GM21576 (cell line): ENCODE results near the gene HIC2.
"Not testable (repeated sequence)": the region's sequence is repeated elsewhere in the genome, so short reads cannot be mapped to it uniquely, and the experiment has no call there.

Source experiments
- ATAC-seq: cut with Tn5 transposase; IDR thresholded peaks from one replicate; pipeline ENCODE4 v1.9.1; 2021; ENCODE audit warnings: mild to moderate bottlenecking, moderate library complexity; ENCODE audit not compliant: unreplicated experiment

Gene HIC2

DNA sequence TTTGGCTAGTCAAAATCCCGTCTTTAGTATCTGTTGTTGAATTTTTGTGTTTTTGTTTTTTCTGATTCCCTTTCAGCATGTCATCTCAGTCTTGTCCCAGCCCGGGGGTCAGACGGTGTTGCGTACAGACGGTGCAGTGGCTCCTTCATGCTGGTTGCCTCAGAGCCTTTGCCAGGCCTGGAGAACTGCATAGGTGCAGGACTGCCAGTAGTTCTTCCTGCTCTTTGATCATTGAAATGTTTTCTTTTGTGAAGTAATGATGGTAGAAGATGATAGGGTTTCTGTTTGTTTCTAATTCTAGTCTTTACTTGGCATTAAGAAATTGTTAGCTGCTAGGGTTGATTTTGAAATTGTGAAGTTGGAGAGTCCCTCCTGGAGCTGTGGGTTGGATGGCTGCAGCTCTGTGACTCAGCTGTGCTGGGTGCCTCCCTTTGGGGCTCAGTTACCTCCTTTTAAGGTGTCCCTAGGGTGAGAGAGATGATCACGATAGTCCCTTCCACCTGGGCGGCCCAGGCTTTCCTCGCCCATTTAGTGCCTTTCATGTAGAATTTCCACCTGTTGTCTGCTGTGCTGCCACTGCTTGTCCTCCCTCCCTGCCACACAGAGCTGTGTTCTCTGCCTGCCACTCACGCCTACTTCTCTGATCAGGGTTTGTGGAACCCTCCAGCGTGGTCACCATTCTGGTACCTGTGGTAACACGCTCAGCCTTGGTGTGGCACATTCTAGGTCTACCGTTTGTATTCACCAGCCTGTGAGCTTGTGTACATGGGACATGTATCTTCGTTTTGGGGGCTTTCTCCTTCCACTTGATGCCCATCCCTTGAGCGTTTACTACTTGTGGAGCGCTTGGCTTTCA, 17.4 kb downstream of the HIC2 start:
- ATAC-seq = not testable (repeated sequence)

DNA sequence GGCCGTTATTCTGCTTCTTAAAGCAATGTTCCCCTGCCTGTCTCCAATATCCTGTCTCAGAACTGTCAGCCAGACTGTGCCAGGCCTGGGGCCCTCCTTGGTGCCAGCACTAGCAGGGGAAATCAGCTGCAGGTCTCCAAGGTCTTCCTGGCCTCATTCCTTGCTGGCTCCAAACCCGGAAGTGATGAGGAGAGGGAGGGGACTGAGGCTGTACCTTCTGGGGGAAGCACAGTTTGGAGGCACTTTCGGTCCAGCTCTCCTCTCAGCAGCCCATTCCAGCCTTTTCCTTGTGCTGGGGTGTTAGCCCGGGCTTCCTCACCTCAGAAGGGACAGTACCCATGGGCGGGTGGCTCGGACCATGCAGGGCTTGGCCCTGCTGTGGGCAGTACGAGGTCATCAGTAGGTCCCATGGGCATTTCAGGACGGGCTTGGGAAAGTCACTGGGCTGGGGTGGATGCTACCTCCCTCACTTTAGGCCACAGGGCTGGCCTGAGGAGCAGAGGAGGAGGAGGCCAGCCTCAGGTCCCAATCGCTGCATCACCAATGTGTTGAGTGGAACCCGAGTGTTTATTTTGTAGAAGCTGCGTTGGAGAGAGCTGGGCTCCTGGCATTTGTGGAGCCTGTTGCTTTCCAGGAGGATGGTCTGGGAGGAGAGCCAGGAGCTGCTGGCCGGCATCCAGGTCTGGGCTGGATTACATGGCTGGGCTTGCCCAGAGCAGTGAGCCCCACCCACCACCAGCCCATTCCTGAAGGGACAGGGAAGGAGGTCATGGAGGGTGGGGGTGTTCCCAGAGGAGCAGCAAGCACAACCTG, 19.0 kb downstream of the HIC2 start:
- not testable (repeated sequence) for ATAC-seq

DNA sequence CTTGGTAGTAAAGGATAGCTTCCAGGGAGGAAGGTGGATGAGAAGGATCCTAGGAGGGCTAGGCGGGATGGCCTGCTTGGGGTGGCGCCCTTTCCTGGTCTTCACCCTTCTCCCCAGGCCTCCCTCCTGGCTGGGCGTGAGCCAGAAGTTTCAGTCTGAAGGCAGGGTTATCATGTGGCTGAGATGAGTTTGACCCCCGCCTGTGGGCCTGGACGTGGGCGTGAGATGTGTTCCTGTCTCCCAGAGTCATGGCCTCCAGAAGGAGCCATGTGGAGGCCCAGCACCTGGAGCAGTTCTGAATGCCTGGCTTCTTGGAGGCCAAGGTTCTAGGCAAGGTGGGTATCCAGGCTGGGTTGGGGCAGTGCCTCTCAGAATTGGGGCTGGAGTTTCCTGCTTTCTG, 20.8 kb downstream of the HIC2 start:
- not testable (repeated sequence) for ATAC-seq

DNA sequence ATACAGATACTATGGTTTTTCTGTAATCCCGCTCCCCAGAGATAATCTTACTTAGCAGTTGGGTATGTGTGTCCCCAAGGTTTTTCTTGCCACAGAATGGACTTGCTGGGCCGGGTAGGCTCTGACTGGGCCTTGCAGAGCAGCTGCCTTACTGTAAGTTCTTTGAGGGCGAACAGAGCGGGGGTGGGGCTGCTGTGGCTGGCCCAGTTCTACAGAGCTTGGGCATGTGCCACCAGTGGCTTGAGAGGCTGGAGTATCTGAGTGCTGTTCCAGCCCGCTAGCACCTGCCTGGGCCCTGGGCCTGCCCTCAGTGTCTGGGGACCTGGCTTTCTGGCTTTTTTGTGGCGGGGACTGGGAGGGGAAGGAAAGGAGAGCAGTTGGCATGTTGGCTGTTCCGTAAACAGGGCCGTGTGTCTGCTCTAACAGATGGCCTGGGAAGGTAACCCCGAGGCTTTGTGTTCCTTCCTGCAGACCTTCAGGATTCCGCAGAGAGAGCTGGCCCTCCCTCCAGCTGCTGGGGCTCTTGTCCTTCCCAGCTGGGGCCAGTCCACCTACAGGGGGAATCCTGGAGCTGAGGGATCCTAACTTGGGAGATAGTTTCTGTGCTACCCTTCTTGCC, 23.0 kb downstream of the HIC2 start:
- not testable (repeated sequence) for ATAC-seq

DNA sequence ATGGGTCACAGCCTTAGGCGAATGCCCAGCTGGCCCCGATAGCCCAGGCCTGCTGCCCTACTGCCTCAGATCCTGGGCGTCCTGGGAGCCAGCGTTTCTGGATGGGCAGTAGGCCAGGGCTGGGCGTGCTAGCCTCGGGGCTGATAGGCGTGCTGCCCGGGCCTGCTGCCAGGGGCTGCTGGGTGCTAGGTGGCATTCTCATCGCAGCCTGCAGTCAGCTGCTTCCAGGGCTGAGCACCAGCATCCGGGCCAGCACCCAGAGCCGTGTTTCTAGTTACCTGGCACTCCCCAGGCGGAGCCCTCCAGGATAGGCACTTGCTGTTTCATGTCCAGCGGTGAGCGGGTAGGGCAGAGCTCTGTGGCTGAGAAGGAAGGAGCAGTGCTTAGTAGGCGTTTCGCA, 23.5 kb downstream of the HIC2 start:
- not testable (repeated sequence) for ATAC-seq

DNA sequence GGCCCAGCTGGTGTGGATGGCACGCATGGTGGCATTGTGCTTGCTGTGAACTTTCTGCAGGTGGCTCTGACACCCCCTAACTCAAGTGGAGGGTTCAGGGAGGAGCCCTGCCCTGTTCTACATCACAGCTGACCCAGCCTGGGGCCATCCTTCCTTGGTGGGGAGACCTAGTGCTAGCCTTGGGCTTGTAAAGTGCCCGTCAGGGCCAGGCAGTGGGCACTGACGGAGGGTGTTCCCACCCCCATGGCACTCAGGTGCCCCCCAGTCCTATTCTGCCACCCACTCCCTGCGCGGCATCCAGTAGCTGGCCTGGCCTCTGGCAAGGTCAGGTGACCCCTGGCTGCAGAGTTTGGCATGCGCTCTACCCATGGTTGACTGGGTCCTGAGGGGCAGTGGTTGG, 24.0 kb downstream of the HIC2 start:
- not testable (repeated sequence) for ATAC-seq

DNA sequence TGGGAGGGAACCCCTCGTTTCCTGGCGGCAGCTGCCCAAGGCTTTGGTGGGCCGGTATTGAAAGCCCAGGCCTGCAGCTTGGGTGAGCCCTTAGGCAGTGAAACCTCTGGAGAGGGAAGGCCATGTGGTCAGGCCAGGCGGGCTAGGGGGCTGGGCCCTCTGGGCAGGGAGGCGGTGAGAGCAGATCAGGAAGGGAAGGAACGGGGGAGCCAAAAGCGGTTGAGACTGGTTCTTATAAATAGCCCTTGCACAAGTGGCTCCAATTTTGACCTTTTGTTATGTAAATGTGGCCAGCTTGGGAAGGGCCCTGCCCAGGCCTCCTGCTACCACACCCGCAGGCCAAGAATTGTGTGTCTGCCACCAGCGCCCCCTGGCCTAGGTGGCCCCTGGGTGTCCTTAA, 25.0 kb downstream of the HIC2 start:
- not testable (repeated sequence) for ATAC-seq

DNA sequence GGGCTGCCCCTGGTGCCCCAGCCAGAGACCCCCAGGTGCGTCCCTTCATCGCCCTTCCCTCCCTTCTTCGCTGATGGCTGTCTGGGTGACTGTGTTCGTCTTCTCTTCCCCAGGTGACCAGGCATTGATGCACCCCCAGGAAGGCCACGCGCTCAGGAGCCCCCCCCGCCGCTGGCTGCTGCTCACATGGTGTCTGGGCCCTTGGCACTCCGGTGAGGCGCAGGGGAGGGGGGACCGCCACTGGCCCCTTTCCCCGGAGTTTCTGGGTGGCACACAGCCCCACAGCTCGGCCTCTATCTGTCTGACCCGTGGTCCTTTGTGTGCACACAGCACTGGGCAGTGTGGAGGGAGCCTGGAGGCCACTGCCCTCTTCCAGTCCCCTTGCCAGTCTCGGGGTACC, 25.5 kb downstream of the HIC2 start:
- ATAC-seq = not testable (repeated sequence)

DNA sequence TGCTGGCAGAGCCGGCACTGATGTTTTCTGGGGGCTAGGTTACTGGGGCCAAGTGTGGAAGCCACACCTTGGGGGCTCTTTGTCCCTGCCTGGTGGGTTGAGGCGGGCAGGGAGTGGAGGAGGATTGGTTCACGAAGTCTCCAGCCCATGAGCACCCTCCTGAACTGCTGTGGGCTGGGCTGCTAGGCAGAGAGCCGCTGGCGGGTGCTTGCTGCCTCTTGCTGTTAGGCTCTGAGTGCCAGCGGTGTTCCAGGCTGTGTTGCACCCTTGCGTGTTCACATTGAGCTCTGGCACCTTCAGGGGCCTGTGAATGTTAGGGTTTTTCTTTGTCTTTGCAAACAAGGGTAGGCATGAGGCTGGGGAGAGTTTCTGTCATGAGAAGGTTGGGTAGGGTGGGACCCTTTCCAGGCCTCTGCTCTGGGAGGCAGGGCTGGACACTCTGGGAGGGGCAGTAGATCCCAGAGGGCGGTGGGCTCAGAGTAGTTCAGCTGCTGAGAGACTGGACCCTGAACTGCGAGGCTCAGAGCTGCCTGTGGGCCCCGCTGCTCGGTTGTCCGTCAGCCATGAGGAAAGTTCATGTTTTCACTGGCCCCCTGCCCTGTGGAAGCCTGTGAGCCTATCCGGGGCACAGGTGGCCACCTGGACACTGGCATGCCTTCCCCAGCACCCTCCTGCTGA, 26.0 kb downstream of the HIC2 start:
- no peak for ATAC-seq

DNA sequence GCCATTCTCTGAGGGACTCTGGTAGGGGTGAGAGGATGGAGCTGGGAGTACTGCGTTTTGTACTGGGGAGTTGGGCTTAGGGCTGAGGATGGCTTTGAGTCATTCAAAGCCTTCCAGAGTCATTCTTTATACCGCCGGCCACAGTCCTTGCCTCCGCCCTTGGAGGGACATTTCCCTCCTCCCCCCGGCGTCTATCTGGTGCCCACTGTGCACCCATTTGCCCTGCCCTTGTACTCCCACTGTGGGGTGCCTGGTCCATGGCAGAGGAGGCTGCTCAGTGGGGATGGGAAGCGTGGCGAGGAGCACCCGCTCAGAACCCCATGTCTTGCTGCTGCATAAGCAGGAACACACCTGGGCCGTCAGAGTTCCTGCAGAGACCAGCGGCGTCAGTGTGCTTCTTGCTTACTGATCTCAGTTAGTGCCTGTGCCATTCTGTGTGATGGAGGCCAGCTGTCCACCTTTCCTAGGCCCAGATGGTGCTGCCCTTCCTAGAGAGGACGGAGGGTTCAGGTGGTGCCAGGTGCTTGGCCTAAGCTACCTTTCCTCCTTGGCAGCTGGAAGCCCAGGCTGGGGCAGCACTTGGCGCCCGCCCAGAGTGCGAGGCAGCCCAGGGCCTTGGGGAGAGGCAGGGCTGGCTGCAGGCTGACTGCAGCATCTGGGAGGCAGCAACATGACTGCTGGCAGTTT, 26.7 kb downstream of the HIC2 start:
- ATAC-seq = no peak

DNA sequence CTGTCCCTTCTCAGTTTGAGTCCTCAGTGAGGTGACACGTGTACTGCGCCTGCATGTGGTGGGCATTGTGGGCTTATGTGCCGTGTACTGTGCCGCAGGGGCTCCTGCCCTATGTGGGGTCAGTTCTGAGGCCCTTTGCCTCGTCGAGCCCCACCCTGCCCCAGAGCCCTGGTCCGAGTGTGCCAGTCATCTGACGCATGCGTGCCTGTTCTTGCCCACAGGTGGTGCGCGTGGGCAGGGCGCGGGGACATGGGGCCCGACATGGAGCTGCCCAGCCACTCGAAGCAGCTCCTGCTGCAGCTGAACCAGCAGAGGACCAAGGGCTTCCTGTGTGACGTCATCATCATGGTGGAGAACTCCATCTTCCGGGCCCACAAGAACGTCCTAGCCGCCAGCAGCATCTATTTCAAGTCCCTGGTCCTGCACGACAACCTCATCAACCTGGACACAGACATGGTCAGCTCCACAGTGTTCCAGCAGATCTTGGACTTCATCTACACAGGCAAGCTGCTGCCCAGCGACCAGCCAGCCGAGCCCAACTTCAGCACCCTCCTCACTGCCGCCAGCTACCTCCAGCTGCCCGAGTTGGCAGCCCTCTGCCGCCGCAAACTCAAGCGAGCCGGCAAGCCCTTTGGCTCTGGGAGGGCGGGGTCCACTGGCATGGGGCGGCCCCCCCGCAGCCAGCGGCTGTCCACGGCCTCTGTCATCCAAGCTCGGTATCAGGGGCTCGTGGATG, 27.7 kb downstream of the HIC2 start:
- ATAC-seq = no peak

DNA sequence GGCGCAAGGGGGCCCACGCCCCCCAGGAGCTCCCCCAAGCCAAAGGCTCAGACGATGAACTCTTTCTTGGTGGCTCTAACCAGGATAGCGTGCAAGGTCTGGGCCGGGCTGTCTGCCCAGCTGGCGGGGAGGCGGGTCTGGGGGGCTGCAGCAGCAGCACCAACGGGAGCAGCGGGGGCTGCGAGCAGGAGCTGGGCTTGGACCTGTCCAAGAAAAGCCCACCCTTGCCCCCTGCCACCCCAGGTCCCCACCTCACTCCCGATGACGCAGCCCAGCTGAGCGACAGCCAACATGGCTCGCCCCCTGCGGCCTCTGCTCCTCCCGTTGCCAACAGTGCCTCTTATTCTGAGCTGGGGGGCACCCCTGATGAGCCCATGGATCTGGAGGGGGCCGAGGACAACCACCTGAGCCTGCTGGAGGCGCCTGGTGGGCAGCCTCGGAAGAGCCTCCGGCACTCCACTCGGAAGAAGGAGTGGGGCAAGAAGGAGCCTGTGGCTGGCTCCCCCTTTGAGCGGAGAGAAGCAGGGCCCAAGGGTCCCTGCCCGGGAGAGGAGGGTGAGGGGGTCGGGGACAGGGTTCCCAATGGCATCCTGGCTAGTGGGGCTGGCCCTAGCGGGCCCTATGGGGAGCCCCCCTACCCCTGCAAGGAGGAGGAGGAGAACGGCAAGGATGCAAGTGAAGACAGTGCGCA, 28.4 kb downstream of the HIC2 start:
- no peak for ATAC-seq

DNA sequence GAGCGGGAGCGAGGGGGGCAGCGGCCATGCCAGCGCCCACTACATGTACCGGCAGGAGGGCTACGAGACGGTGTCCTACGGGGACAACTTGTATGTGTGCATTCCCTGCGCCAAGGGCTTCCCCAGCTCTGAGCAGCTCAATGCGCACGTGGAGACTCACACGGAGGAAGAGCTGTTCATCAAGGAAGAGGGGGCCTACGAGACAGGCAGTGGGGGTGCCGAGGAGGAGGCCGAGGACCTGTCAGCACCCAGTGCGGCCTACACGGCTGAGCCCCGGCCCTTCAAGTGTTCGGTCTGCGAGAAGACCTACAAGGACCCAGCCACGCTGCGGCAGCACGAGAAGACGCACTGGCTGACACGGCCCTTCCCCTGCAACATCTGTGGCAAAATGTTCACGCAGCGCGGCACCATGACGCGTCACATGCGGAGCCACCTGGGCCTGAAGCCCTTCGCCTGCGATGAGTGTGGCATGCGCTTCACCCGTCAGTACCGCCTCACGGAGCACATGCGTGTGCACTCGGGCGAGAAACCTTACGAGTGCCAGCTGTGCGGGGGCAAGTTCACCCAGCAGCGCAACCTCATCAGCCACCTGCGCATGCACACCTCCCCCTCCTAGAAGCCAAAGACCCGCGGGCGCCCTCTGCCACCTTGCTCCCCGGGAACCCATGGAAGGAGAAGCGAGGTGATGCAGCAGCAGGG, 29.1 kb downstream of the HIC2 start:
- ATAC-seq = no peak

DNA sequence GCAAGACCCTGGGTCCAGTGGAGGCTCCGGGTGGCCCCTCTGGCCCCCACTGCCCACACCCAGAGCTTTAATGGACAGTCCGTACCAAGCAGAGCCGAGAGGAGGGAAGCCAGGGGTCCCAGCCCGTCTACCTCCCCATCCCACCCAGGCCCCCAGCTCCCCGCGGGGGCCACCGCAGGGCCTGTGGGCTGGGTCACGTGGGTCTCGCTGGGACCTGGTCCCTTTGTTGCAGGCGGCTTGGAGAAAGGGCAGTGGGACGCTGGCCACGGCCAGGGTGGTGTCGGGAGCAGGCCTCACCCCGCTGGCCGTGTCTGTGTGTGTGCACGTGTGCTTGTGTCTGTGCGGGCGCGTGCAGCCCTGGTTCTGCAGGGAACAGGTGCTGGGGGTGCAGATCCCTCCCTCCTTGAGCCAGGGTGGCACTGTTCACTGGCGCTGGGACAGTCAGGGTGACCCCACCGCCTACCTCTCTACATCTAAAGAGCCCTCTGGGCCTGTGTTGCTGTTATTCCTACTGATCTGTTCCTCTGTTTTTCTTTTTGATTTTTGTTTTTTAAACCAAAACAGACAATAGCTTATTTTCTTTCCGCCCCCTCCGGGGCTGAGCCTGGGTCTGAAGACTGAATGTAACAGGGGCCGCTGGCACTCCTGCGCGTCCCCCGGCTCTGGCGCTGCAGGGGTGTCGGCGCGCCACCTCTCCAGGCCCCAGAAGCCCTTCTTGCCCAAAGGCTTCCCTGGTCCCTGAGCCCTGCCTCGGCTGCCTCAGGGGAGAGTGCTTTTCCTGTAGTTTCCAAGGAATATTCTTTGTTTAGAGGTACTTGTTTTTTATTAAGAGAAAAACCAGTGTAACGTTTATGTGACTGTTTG, 29.9 kb downstream of the HIC2 start:
- ATAC-seq = no peak

DNA sequence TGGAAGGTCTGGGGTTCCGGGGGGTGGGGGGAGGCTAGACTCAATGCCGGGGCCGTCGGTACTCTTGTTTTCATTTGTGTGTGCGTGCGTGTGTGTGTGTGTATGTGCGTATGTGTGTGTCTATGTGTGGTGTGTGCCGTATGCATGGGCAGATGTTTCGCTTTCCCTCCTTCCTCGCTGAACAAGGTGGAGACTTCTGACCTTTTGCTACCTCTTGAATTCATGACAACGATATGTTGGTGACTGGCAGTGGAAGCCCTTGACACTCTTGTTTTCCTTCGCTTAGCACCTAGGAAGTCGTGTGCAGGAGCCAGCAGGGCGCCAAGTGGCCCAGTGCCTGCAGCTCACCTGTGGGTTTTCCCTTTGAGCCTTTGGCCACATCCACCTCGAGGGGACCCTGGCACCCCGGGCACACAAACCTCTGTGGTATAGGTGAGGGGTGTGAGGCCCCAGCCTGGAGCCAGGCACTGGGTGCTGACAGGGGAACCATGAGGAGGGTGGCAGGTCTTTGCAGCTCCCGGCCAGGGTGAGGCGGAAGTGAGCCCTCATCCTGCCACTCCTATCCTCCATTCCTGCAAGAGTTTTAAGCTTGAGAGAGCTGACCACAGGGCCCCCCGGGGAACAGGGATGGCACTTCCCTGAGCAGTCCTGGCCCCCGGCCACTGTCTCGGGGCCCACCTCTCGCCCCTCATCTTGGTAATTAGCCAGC, 30.7 kb downstream of the HIC2 start:
- ATAC-seq = no peak

DNA sequence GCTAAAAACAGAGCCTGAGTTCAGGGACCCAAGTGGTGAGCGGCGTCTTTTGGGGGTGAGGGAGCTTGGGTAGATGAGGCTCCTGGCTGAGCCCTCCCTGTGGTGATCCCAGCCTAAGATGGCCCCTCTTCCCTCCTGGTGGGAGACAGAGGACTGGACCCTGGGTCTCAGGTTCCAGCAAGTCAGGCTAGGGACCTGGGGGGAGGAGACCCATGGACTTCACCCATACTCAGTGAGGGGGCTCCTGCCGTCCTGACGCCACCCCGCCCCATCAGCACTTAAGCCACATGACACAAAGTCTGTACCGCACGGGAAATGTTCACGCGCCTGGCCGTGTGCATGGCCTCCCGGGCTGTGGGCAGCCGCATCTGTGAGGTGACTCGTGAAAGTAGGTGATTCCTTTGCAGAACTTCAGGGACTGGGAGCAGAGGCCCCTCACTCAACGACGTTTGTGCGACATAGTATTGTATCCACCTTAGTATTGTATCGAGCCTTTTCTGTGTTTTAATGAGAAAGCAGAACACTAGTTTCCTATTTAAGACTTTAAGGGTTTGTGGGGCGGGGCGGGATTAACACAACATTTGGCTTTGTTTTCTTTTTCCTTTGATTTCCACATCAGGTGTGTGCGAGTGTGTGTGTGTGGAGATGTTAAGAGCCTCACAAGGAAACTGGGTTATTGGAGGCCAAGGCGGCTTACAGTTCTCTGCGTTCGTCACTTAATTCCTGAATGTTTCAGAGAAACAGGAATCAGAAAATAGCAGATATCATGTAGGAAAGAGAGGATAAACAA, 31.7 kb downstream of the HIC2 start:
- ATAC-seq = no peak
